Measurements from ENCODE around the gene NCBP3. TPM values are rescaled to one million over a fixed set of nuclear protein-coding genes. Genes with fewer than 3 reads are reported as not detected.

Gene NCBP3
- total and polyA plus RNA-seq, 9 of the 15 experiments (the other 6 are each of a cell fraction or from before 2014, with no cell fraction given): 3.1 to 25.5 (median 20.5) TPM

GRCh38 chr17:3759597-3760216 is 86.3 kb downstream of the NCBP3 start (continued):
- TF ChIP-seq JUN (IDR thresholded peaks at IDR 0.05; ENCODE audit: borderline replicate concordance, low read depth, low read length) (no peak), JUN (CRISPR knock-in tag; IDR thresholded peaks at IDR 0.05; ENCODE audit: borderline replicate concordance) (no peak), AFF4 (CRISPR knock-in tag; IDR thresholded peaks at IDR 0.05) (no peak), ZBTB33 (CRISPR knock-in tag; IDR thresholded peaks at IDR 0.05) (no peak), ZFP1 (CRISPR knock-in tag; IDR thresholded peaks at IDR 0.05) (no peak), ATF7 (IDR thresholded peaks at IDR 0.05) (0 out of 2 replicates have a peak, but pooled peaks have one; percentile 22), NR1H2 (CRISPR knock-in tag; IDR thresholded peaks at IDR 0.05) (no peak), FOXA3 (CRISPR knock-in tag; conservative IDR thresholded peaks at IDR 0.05 in 1 of 2, IDR thresholded peaks at IDR 0.05 in 1 of 2) (no peak), RAD21 (CRISPR knock-in tag; conservative IDR thresholded peaks at IDR 0.05 in 1 of 2, IDR thresholded peaks at IDR 0.05 in 1 of 2) (no peak), MYBL2 (IDR thresholded peaks at IDR 0.05; ENCODE audit: low read depth) (no peak), MYBL2 (CRISPR knock-in tag; IDR thresholded peaks at IDR 0.05; ENCODE audit: borderline replicate concordance) (no peak), ZNF239 (CRISPR knock-in tag; IDR thresholded peaks at IDR 0.05) (no peak), USF2 (CRISPR knock-in tag; IDR thresholded peaks at IDR 0.05) (peak; percentile 84), IRF9 (tag; IDR thresholded peaks at IDR 0.05) (no peak), PHB2 (IDR thresholded peaks at IDR 0.05; ENCODE audit: low read depth) (no peak), ZNF512 (tag; IDR thresholded peaks at IDR 0.05) (no peak), SNAPC5 (CRISPR knock-in tag; IDR thresholded peaks at IDR 0.05) (no peak), SMARCA5 (IDR thresholded peaks at IDR 0.05) (no peak), RFX5 (IDR thresholded peaks at IDR 0.05; ENCODE audit: low read depth, low read length) (no peak)
